Fibroblast of lung (primary cell): Measurements from ENCODE around the gene DDAH1.

Source experiments
- CTCF ChIP-seq, 2 donors: IDR thresholded peaks in 1 of 2; conservative IDR thresholded peaks in 1 of 2; 1 replicate in 1 of 2; 2 replicates in 1 of 2; pipeline ENCODE4 v1.5.1; 2011 to 2012; ENCODE audit warnings: low read length in 2 of 2, control low read depth in 1 of 2, inconsistent platforms in 1 of 2, low read depth in 1 of 2, mild to moderate bottlenecking in 1 of 2
- EZH2 ChIP-seq: IDR thresholded peaks from 2 replicates; pipeline ENCODE4 v1.5.1; 2012; ENCODE audit warnings: low read length, control low read depth, mild to moderate bottlenecking; ENCODE audit errors: missing control alignments

DNA sequence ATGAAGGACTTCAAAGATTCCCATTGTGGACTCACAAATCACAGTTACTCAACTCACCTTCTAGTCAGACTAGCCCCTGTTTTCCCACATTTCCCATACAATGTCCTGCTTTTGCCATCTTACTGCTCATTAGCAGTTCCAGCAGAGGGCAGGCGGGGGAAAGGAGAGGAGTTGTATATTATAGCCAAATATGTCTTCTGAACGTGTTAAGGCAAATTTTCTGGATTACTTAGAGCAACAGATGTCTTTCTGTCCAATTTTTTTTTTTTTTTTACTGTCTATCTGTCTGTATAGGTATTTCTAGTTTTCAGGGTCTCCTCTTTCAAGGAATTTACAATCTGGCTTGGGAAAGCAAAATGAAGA, 29.9 kb upstream of the DDAH1 start:
- TF ChIP-seq CTCF (conservative IDR thresholded peaks at IDR 0.05 in 1 of 2, IDR thresholded peaks at IDR 0.05 in 1 of 2; ENCODE audit: low read depth in 1 of 2, low read length in 2 of 2) (peak; percentile 11 to 49), EZH2 (no peak)
